Common myeloid progenitor, CD34-positive (primary cell): ENCODE results near the gene DOCK2.

Experiments used
- CTCF ChIA-PET: fragments of 350-600 bp; sonication (Branson Sonifier 250); formaldehyde crosslinking; loops from one replicate; lab custom pipeline; 2021; ENCODE audit warnings: antibody characterized with exemption; lab: Charles Lee
- POLR2A ChIA-PET: fragments of 350-600 bp; sonication (Branson Sonifier 250); formaldehyde crosslinking; loops from one replicate; lab custom pipeline; 2021; ENCODE audit warnings: antibody characterized with exemption; lab: Charles Lee
- DNase-seq, 3 donors: peaks; one replicate each; pipeline versions ENCODE4 v3.0.0 to v3.0.0-alpha.2; 2013
- H3K27ac ChIP-seq, 2 experiments: 1 replicate in 1 of 2; 2 replicates in 1 of 2; pipeline ENCODE4 v1.7.0; 2013; ENCODE audit warnings: inconsistent platforms in 2 of 2, low read length in 2 of 2, mild to moderate bottlenecking in 2 of 2, low read depth in 1 of 2, moderate library complexity in 1 of 2; ENCODE audit not compliant: severe bottlenecking in 2 of 2, insufficient read depth in 1 of 2, poor library complexity in 1 of 2
- H3K27me3 ChIP-seq, 5 experiments: replicated peaks in 2 of 5; 1 replicate in 3 of 5; 2 replicates in 2 of 5; pipeline versions ENCODE4 v1.6.1 to v1.7.0; 2013; ENCODE audit warnings: low read length in 4 of 5, mild to moderate bottlenecking in 2 of 5, moderate library complexity in 2 of 5, inconsistent platforms in 1 of 5; ENCODE audit not compliant: insufficient read depth in 5 of 5, control insufficient read depth in 4 of 5
- H3K36me3 ChIP-seq, 4 experiments: 1 replicate in 2 of 4; 2 replicates in 2 of 4; pipeline versions ENCODE4 v1.6.1 to v1.7.0; 2013; ENCODE audit warnings: low read length in 3 of 4, control low read depth in 1 of 4, mild to moderate bottlenecking in 1 of 4; ENCODE audit not compliant: control insufficient read depth in 4 of 4, insufficient read depth in 4 of 4
- H3K4me1 ChIP-seq, 4 experiments: 1 replicate in 3 of 4; 2 replicates in 1 of 4; pipeline versions ENCODE4 v1.6.1 to v1.7.1; 2013; ENCODE audit warnings: low read length in 3 of 4, mild to moderate bottlenecking in 3 of 4, control low read depth in 1 of 4, inconsistent platforms in 1 of 4, moderate library complexity in 1 of 4; ENCODE audit not compliant: control insufficient read depth in 4 of 4, insufficient read depth in 4 of 4; ENCODE audit errors: control extremely low read depth in 1 of 4
- H3K4me3 ChIP-seq, 7 experiments: 1 replicate in 4 of 7; 2 replicates in 3 of 7; pipeline versions ENCODE4 v1.5.1 to v1.7.0; 2013; ENCODE audit warnings: mild to moderate bottlenecking in 7 of 7, low read length in 6 of 7, moderate library complexity in 6 of 7, inconsistent platforms in 2 of 7, low read depth in 2 of 7, control low read depth in 1 of 7; ENCODE audit not compliant: insufficient read depth in 4 of 7, control insufficient read depth in 1 of 7; ENCODE audit errors: extremely low read depth in 1 of 7
- H3K9me3 ChIP-seq, 5 experiments: 1 replicate in 4 of 5; 2 replicates in 1 of 5; pipeline versions ENCODE4 v1.6.1 to v1.7.1; 2013; ENCODE audit warnings: low read length in 4 of 5, mild to moderate bottlenecking in 2 of 5, inconsistent platforms in 1 of 5, low read depth in 1 of 5, moderate library complexity in 1 of 5; ENCODE audit not compliant: control insufficient read depth in 4 of 5, insufficient read depth in 2 of 5; ENCODE audit errors: control extremely low read depth in 1 of 5
- WGBS: methylation state at CpG from one replicate; pipeline ENCODE4 v1.1.5; 2013; ENCODE audit not compliant: insufficient coverage; 5-methylcytosine and 5-hydroxymethylcytosine counted together

The DOCK2 gene

DNA sequence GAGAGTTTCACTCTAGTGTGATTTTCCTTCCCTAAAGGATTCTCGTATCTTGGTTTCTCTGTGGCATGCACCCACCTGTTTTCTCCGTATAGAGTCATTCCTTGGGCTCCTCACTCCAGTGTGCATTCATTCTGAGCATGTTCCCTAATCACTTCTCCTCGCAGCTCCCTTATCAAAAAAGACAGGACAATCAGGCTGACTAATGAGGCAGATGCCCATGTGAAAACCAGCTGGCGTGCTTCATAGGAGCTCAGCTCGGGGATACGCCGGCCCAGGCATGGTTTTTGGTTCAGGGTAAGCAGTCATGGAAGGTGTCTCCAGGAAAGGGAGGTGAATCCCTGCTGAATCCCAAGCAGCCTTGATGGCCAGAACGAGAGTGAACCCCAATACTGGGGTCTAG, 384.4 kb downstream of the DOCK2 start:
- no peaks in the 10 kb centered on the region for H3K9me3 ChIP-seq
- no peaks in the 10 kb centered on the region for H3K27me3 ChIP-seq
- CTCF ChIA-PET = no interaction called here
- H3K36me3 ChIP-seq = peaks cover 6 to 75% (median 44%) of the 10 kb centered on the region in 4 experiments
- H3K4me3 ChIP-seq = no peak overlapping the region
- DNase-seq = no peak
- 95% methylated on average over 8 of the region's 8 CpGs for WGBS
- no peak overlapping the region for H3K27ac ChIP-seq
- peaks cover 0 to 3% (median 0%) of the 10 kb centered on the region in 4 experiments for H3K4me1 ChIP-seq
- POLR2A ChIA-PET = no interaction called here

GRCh38 chr5:170025853-170026252, 388.8 kb downstream of the DOCK2 start:
- ChIA-PET POLR2A (no interaction called here), CTCF (interaction anchor here (1.1 kb wide), 1 partner anchor 9 kb away, joined by 3 read pairs; no protein-coding TSS in a partner anchor)
- 98% methylated on average over 8 of the region's 8 CpGs for WGBS
- peaks cover 8 to 82% (median 47%) of the 10 kb centered on the region in 4 experiments for H3K36me3 ChIP-seq
- peaks cover 0 to 3% (median 0%) of the 10 kb centered on the region in 4 experiments for H3K4me1 ChIP-seq
- H3K9me3 ChIP-seq = no peaks in the 10 kb centered on the region
- H3K27me3 ChIP-seq = no peaks in the 10 kb centered on the region
- no peak for DNase-seq
- H3K4me3 ChIP-seq = no peak overlapping the region
- no peak overlapping the region for H3K27ac ChIP-seq

- Histone ChIP-seq H3K36me3 (peaks cover 12 to 80% (median 50%) of the 10 kb centered on the region in 4 experiments), H3K27ac (no peak overlapping the region), H3K9me3 (no peaks in the 10 kb centered on the region), H3K27me3 (no peaks in the 10 kb centered on the region), H3K4me1 (no peaks in the 10 kb centered on the region), H3K4me3 (no peak overlapping the region)
- ChIA-PET POLR2A (no interaction called here), CTCF (no interaction called here)
- no peak for DNase-seq
- 80% methylated on average over 2 of the region's 2 CpGs for WGBS
Measured at GRCh38 chr5:170028124-170028523, 391.0 kb downstream of the DOCK2 start.

- H3K4me3 ChIP-seq = no peak overlapping the region
- no peak overlapping the region for H3K27ac ChIP-seq
- H3K9me3 ChIP-seq = no peaks in the 10 kb centered on the region
- H3K27me3 ChIP-seq = no peaks in the 10 kb centered on the region
- 83% methylated on average over 9 of the region's 10 CpGs for WGBS
- CTCF ChIA-PET = interaction anchor here (1.2 kb wide), 1 partner anchor 8 kb away, joined by 3 read pairs; no protein-coding TSS in a partner anchor
- H3K36me3 ChIP-seq = peaks cover 24 to 79% (median 60%) of the 10 kb centered on the region in 4 experiments
- POLR2A ChIA-PET = interaction anchor here (0.6 kb wide), 1 partner anchor 38 kb away, joined by 3 read pairs; no protein-coding TSS in a partner anchor
- no peaks in the 10 kb centered on the region for H3K4me1 ChIP-seq
- no peak for DNase-seq
Measured at GRCh38 chr5:170034231-170034630, 397.2 kb downstream of the DOCK2 start.

DNA sequence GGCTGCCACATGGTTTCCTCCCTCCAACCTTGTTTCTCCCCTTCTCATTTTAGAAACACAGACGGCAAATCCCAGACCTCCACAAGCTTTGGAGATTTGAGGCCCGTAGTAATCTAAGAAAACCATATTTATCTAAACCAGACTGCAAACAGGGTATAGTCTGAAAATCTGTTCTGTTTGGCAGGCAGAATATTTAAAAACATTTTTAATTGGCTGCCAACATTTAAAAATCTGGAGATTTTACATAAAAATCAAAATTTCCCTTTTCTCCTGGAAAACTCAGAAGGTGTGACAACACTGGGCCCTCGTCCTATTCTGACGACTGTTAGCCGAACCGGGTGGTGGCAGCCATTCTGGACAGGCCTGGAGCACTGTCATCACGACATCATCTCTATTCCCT, 401.2 kb downstream of the DOCK2 start:
- ChIA-PET CTCF (interaction anchor here (0.9 kb wide), 1 partner anchor 12 kb away, joined by 3 read pairs; no protein-coding TSS in a partner anchor), POLR2A (no interaction called here)
- no peaks in the 10 kb centered on the region for H3K9me3 ChIP-seq
- H3K4me1 ChIP-seq = no peaks in the 10 kb centered on the region
- H3K27me3 ChIP-seq = no peaks in the 10 kb centered on the region
- DNase-seq = no peak
- WGBS = 100% methylated on average over 5 of the region's 7 CpGs
- peaks cover 39 to 90% (median 68%) of the 10 kb centered on the region in 4 experiments for H3K36me3 ChIP-seq
- H3K4me3 ChIP-seq = no peak overlapping the region
- H3K27ac ChIP-seq = no peak overlapping the region

DNA sequence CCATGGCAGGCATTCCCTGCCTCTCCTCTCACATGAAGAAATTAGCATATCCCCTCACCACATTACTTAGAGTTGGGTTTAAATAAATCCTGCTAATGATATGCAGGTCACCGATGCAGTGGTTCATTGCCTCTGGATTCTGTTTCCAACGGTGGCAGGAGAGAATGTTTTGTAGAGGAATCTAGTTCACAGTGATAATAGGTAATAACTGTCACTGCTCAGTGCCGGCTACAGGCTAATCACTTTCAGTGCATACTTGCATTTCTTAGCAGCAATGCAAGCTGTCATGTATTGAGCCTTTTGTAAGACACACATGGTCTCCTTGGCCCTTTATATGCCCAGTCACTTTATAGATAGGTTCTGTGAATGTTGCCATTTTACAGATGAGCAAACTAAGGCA, 402.8 kb downstream of the DOCK2 start:
- peaks cover 40 to 91% (median 67%) of the 10 kb centered on the region in 4 experiments for H3K36me3 ChIP-seq
- ChIA-PET CTCF (interaction anchor here (1.1 kb wide), 1 partner anchor 17 kb away, joined by 5 read pairs; no protein-coding TSS in a partner anchor), POLR2A (no interaction called here)
- 100% methylated on average over 3 of the region's 3 CpGs for WGBS
- H3K4me1 ChIP-seq = no peaks in the 10 kb centered on the region
- no peak for DNase-seq
- no peak overlapping the region for H3K4me3 ChIP-seq
- no peak overlapping the region for H3K27ac ChIP-seq
- H3K27me3 ChIP-seq = no peaks in the 10 kb centered on the region
- no peaks in the 10 kb centered on the region for H3K9me3 ChIP-seq

- no peak for DNase-seq
- Histone ChIP-seq H3K4me3 (no peak overlapping the region), H3K27ac (no peak overlapping the region), H3K27me3 (no peaks in the 10 kb centered on the region), H3K9me3 (no peaks in the 10 kb centered on the region), H3K4me1 (no peaks in the 10 kb centered on the region), H3K36me3 (peaks cover 44 to 97% (median 70%) of the 10 kb centered on the region in 4 experiments)
- POLR2A ChIA-PET = no interaction called here
- WGBS = no CpG with 5 or more reads among the region's 3 CpGs
- CTCF ChIA-PET = no interaction called here
Measured at GRCh38 chr5:170046241-170046640, 409.2 kb downstream of the DOCK2 start.
